Measurements from ENCODE around the gene SUPT7L.

GRCh38 chr2:27681841-27682240 lies 18.4 kb upstream of the SUPT7L start:
- TF ChIP-seq CTCF (IDR thresholded peaks at IDR 0.05) (no peak), POLR2A (IDR thresholded peaks at IDR 0.05) (no peak)

Data from right lobe of liver (tissue), 4 donors.